Bronchial epithelial cell (primary cell): ENCODE results near the gene PLCG2. TPM values are rescaled to one million over a fixed set of nuclear protein-coding genes. Genes with fewer than 3 reads are reported as not detected.

ENCODE experiments used
- DNase-seq: peaks from one replicate; pipeline ENCODE4 v3.0.0-alpha.2; 2010; ENCODE audit warnings: low read depth
- FAIRE-seq: peaks from 2 replicates; lab custom pipeline; 2011; peaks lifted over from hg19 to GRCh38; lab: Jason Lieb, UNC
- H3K27me3 ChIP-seq: 2 replicates; pipeline ENCODE4 v1.5.1; 2011; ENCODE audit warnings: low read length; ENCODE audit not compliant: control insufficient read depth, insufficient read depth
- H3K36me3 ChIP-seq: 2 replicates; pipeline ENCODE4 v1.5.1; 2011; ENCODE audit warnings: low read length; ENCODE audit not compliant: control insufficient read depth, insufficient read depth
- H3K4me3 ChIP-seq: 2 replicates; pipeline ENCODE4 v1.5.1; 2011; ENCODE audit warnings: mild to moderate bottlenecking, low read depth, low read length, control low read depth
- CTCF ChIP-seq: IDR thresholded peaks from 2 replicates; pipeline ENCODE4 v1.5.1; 2011; ENCODE audit warnings: mild to moderate bottlenecking, moderate library complexity, low read length, control low read depth, inconsistent platforms; ENCODE audit not compliant: insufficient read depth, severe bottlenecking
- total RNA-seq: library from RNA; depleted of rRNA; stranded (reverse); fragments of >200 nt; gene quantifications from 2 replicates; pipeline ENCODE4 v1.2.1, GENCODE V29; 2014

Gene PLCG2
- total RNA-seq, 1 donor from 2014 or later, result 1.8 TPM

DNA sequence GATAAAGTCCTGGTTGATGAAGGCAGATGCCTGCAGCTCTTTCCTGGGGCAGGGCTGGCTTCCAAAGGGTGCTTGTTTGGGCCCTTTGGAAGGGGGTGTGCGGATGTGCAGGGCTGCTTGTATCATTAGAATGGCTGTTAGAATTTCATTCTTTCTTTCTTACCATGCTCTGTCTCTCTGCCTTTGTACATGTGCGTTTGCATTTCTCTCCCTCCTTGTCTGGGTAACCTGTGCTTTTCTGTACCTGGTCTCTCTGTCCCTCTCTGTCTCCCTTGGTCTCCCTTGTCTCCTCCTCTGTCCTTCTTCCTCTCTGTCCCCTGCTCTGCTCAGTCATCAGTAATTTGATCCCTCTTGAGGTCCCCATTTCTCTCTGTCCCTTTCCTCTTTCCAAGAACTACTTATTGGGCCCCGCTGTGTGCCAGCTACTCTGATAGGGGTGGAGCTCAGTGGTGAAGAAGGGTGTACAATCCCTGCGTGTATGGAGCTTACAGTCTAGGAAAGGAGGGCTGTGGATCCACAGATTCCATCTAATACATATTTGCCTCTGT lies 69.3 kb downstream of the PLCG2 start:
- Histone ChIP-seq H3K4me3 (no peak overlapping the region), H3K27me3 (no peaks in the 10 kb centered on the region), H3K36me3 (no peaks in the 10 kb centered on the region)
- no peak for FAIRE-seq
- no peak for DNase-seq
- no peak for TF ChIP-seq CTCF

- H3K36me3 ChIP-seq, result no peaks in the 10 kb centered on the region
- H3K4me3 ChIP-seq, result no peak overlapping the region
- DNase-seq (no peak), FAIRE-seq (no peak)
- H3K27me3 ChIP-seq, result peaks cover under 1% of the 10 kb centered on the region
- no peak for TF ChIP-seq CTCF
Measured at GRCh38 chr16:81850197-81850944, 71.3 kb downstream of the PLCG2 start.

- Histone ChIP-seq H3K4me3 (no peak overlapping the region), H3K36me3 (no peaks in the 10 kb centered on the region), H3K27me3 (peaks cover 2% of the 10 kb centered on the region)
- DNase-seq (no peak), FAIRE-seq (no peak)
- TF ChIP-seq CTCF, result no peak
Measured at GRCh38 chr16:81852347-81852746, 73.3 kb downstream of the PLCG2 start.

DNA sequence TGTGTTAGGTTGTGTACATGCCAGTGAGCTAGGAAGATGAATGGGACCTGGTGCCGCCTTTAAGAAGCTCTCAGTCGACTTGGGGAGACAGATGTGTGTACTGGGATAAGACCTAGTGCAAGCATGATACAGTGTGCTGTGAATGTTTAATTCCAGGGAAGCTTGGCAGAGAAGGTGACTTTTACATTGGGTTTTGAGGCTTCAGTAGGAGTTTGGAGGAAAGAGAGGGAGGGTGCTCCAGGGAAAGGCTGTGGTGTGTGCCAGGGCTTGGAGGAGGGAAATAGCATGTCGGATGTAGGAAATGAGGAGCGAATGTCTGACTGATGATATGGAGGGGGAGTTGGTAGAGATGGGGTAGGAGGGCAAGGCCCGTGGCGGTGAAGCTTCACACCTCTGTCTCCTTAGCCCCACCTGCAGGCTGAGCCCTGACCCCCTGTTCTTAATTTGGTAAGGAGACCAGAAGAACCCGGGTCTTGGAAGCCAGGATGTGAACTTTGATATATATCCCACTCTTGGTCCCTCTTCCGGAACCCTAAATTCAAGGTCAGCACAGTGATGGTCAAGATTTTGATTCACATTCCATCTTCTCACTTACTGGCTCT lies 76.6 kb downstream of the PLCG2 start:
- H3K4me3 ChIP-seq, result no peak overlapping the region
- FAIRE-seq (no peak), DNase-seq (no peak)
- H3K36me3 ChIP-seq, result no peaks in the 10 kb centered on the region
- H3K27me3 ChIP-seq, result peaks cover 2% of the 10 kb centered on the region
- no peak for TF ChIP-seq CTCF

GRCh38 chr16:81860287-81861266 lies 81.5 kb downstream of the PLCG2 start:
- FAIRE-seq (no peak), DNase-seq (no peak)
- Histone ChIP-seq H3K4me3 (no peak overlapping the region), H3K27me3 (peaks cover 9% of the 10 kb centered on the region), H3K36me3 (no peaks in the 10 kb centered on the region)
- TF ChIP-seq CTCF, result no peak
